Measurements from ENCODE around the gene HERPUD1. TPM values are rescaled to one million over a fixed set of nuclear protein-coding genes. Genes with fewer than 3 reads are reported as not detected.

HERPUD1 gene
- total and polyA plus RNA-seq, 2 of the 8 experiments (the other 6 are each of a cell fraction or from before 2014, with no cell fraction given) = 23.3 to 34.7 TPM

DNA sequence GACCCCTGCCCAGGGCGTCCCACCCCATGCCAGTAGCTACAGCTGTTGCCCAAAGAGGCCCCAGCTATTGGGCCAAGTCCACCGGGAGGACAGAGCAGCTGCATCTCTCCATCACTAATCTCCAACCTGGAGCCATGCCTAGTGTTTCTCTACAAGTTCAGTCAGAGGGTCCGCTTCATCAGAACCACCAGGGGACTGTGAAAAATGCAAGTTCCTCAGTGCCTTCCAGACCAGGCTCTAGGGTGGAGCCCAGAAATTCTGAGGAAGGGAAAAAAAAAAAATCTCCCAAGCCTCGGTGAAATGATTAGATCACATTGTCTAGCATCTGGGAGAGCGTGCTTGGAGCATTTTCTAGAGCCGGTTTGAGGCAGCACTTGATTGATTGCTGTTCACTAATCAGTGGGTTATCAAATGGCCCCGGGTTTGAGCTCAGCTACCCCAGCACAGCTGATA lies 22.4 kb upstream of the HERPUD1 start:
- Histone ChIP-seq H3K14ac (ENCODE audit: insufficient read length) (no peak overlapping the region), H2BK12ac (ENCODE audit: low read depth, low read length) (0 out of 2 replicates have a peak overlapping the region, but pooled peaks have one; percentile 23), H3K79me2 (ENCODE audit: control insufficient read depth in 1 of 2, insufficient read depth in 2 of 2, low read length in 2 of 2) (no peaks in the 10 kb centered on the region), H3K27ac (ENCODE audit: low read depth, low read length) (no peak overlapping the region), H3K23me2 (ENCODE audit: low read depth, low read length) (no peaks in the 10 kb centered on the region), H3K56ac (replicated peaks; ENCODE audit: insufficient read length, low read depth, low read length) (no peak overlapping the region), H2BK5ac (ENCODE audit: low read depth, low read length) (no peak overlapping the region), H3K36me3 (ENCODE audit: control insufficient read depth in 2 of 4, insufficient read depth in 4 of 4, low read length in 3 of 4) (no peaks in the 10 kb centered on the region), H3K9me3 (ENCODE audit: insufficient read depth in 2 of 2, low read depth in 1 of 2, low read length in 1 of 2) (no peaks in the 10 kb centered on the region), H4K8ac (ENCODE audit: extremely low read depth, insufficient read depth, low read length) (no peak overlapping the region), H2BK120ac (replicated peaks; ENCODE audit: low read depth, low read length) (no peak overlapping the region), H3K79me1 (ENCODE audit: low read depth, low read length) (no peaks in the 10 kb centered on the region), H4K5ac (ENCODE audit: insufficient read length, low read depth, low read length) (no peak overlapping the region), H2AK5ac (ENCODE audit: low read depth, low read length) (no peak overlapping the region), H2BK20ac (ENCODE audit: low read length) (peak overlapping the region; percentile 80; the same call in 1 of the 2 replicates), H2BK15ac (ENCODE audit: low read length) (no peak overlapping the region), H3K4me2 (ENCODE audit: insufficient read depth in 1 of 2, low read depth in 2 of 2, low read length in 2 of 2) (no peak overlapping the region), H3K4ac (replicated peaks; ENCODE audit: insufficient read length, low read depth, low read length) (no peak overlapping the region), H3K4me1 (replicated peaks in 1 of 4; ENCODE audit: control insufficient read depth in 3 of 4, insufficient read depth in 4 of 4, low read length in 3 of 4) (peaks cover 0 to 14% (median under 1%) of the 10 kb centered on the region in 4 experiments; a peak in 3 of 7 replicates), H3K4me3 (ENCODE audit: extremely low read depth in 1 of 4, insufficient read depth in 2 of 4, low read depth in 3 of 4, low read length in 4 of 4) (no peak overlapping the region), H4K91ac (replicated peaks; ENCODE audit: insufficient read length, low read length) (no peak overlapping the region), H3K9ac (replicated peaks in 1 of 4; ENCODE audit: extremely low read depth in 1 of 4, low read depth in 3 of 4, low read length in 3 of 4) (no peak overlapping the region), H4K20me1 (replicated peaks in 1 of 2; ENCODE audit: control insufficient read depth in 1 of 2, insufficient read depth in 2 of 2, low read length in 2 of 2) (no peaks in the 10 kb centered on the region), H3K23ac (ENCODE audit: insufficient read length) (no peak overlapping the region), H3K18ac (ENCODE audit: extremely low read depth, low read length) (no peak overlapping the region), H3K27me3 (replicated peaks in 1 of 4; ENCODE audit: control insufficient read depth in 3 of 4, extremely low read depth in 1 of 4, insufficient read depth in 3 of 4, low read length in 3 of 4) (no peaks in the 10 kb centered on the region; a peak in 1 of 7 replicates), H2AFZ (ENCODE audit: low read length) (no peak overlapping the region)
- ChIA-PET CTCF (ENCODE audit: partially characterized antibody) (no interaction called here), POLR2A (ENCODE audit: partially characterized antibody) (interaction anchor here (0.6 to 3.4 kb wide), 4 partner anchors 8 to 382 kb away, joined by 3 to 13 read pairs (median 4); partner anchors contain the start of gene HERPUD1)
- TF ChIP-seq CTBP2 (IDR thresholded peaks at IDR 0.05; ENCODE audit: borderline replicate concordance, insufficient read depth, insufficient read length, low read length) = no peak
- TF ChIP-seq, protein P1, sequence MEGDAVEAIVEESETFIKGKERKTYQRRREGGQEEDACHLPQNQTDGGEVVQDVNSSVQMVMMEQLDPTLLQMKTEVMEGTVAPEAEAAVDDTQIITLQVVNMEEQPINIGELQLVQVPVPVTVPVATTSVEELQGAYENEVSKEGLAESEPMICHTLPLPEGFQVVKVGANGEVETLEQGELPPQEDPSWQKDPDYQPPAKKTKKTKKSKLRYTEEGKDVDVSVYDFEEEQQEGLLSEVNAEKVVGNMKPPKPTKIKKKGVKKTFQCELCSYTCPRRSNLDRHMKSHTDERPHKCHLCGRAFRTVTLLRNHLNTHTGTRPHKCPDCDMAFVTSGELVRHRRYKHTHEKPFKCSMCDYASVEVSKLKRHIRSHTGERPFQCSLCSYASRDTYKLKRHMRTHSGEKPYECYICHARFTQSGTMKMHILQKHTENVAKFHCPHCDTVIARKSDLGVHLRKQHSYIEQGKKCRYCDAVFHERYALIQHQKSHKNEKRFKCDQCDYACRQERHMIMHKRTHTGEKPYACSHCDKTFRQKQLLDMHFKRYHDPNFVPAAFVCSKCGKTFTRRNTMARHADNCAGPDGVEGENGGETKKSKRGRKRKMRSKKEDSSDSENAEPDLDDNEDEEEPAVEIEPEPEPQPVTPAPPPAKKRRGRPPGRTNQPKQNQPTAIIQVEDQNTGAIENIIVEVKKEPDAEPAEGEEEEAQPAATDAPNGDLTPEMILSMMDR (IDR thresholded peaks at IDR 0.05; ENCODE audit: control extremely low read depth in 1 of 3, insufficient read depth in 1 of 3, low read depth in 1 of 3, low read length in 3 of 3) = no peak
- DNase-seq (ENCODE audit: low read depth in 1 of 2, low spot score in 2 of 2) (no peak), FAIRE-seq (no peak)
- 93% methylated on average over 7 of the region's 7 CpGs; no CpG with 5 or more reads in 1 of the 2 experiments for WGBS, 2 experiments (ENCODE audit: extremely low coverage in 1 of 2, insufficient coverage in 1 of 2, insufficient read length in 1 of 2, insufficient replicate concordance in 2 of 2, low coverage in 1 of 2, low lambda C conversion rate in 2 of 2, missing lambda C conversion rate in 1 of 2)
